GM12864 (cell line): ENCODE data around the gene HMGCLL1.

ENCODE experiments used
- DNase-seq: peaks from one replicate; pipeline ENCODE4 v3.0.0-alpha.2; 2011; ENCODE audit warnings: low read depth
- H3K4me3 ChIP-seq: 2 replicates; pipeline ENCODE4 v1.5.1; 2011; ENCODE audit warnings: mild to moderate bottlenecking, low read depth, low read length, control low read depth
- CTCF ChIP-seq: IDR thresholded peaks from 2 replicates; pipeline ENCODE4 v1.5.1; 2011; ENCODE audit warnings: low read depth, mild to moderate bottlenecking, moderate library complexity, low read length, control low read depth, inconsistent platforms; ENCODE audit errors: missing control alignments

Gene HMGCLL1

GRCh38 chr6:55399351-55399750 lies 179.6 kb downstream of the HMGCLL1 start:
- DNase-seq = no peak
- H3K4me3 ChIP-seq = no peak overlapping the region
- no peak for TF ChIP-seq CTCF

- no peak for TF ChIP-seq CTCF
- no peak for DNase-seq
- no peak overlapping the region for H3K4me3 ChIP-seq
Observed at GRCh38 chr6:55397986-55398385, 181.0 kb downstream of the HMGCLL1 start.

GRCh38 chr6:55395871-55396270 lies 183.1 kb downstream of the HMGCLL1 start:
- no peak for TF ChIP-seq CTCF
- no peak overlapping the region for H3K4me3 ChIP-seq
- DNase-seq = no peak

GRCh38 chr6:55388211-55388610 lies 190.8 kb downstream of the HMGCLL1 start:
- TF ChIP-seq CTCF = no peak
- no peak for DNase-seq
- no peak overlapping the region for H3K4me3 ChIP-seq
